ENCODE data around the gene ELAPOR2. TPM values are rescaled to one million over a fixed set of nuclear protein-coding genes. Genes with fewer than 3 reads are reported as not detected.

Gene ELAPOR2
- total RNA-seq, 1 experiment from 2014 or later: 10.2 TPM

DNA sequence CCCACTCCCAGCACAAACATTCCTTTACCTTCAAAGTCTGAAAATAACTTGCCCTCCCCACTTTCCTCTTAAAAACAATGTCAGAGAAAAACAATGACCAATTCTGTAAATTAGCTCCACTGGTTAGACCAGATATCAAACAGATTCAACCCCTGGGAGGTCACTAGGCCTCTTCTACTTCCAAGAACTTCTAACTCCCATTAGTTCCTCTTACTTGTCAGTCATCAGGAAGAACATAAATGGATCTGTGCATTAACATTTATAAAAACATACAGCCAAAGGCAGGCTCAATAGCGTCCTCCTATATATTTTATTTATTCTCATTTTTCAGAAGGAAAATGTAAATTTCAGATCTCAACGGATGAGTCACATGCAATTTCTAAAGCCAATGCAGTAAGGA is 2.2 kb downstream of the ELAPOR2 start:
- no peak overlapping the region for H3K4me2 ChIP-seq (ENCODE audit: low read length)
- no peaks in the 10 kb centered on the region for H3K27me3 ChIP-seq (ENCODE audit: low read length)
- CTCF ChIA-PET: no interaction called here
- H4K20me1 ChIP-seq (ENCODE audit: low read length): no peaks in the 10 kb centered on the region
- H3F3A ChIP-seq (ENCODE audit: low read length, unreplicated experiment): no peaks in the 10 kb centered on the region
- no peaks in the 10 kb centered on the region for H3K79me2 ChIP-seq (ENCODE audit: low read length)
- no peak overlapping the region for H3K27ac ChIP-seq (ENCODE audit: low read length)
- BruUV-seq (replicated peaks): no TSS peak
- H2AFZ ChIP-seq (ENCODE audit: low read length): no peak overlapping the region
- H3K4me1 ChIP-seq (ENCODE audit: insufficient read depth, low read length): peaks cover 10% of the 10 kb centered on the region; the same call in 1 of the 2 replicates
- no peak overlapping the region for H3K9ac ChIP-seq (ENCODE audit: low read length)
- no peaks in the 10 kb centered on the region for H3K9me2 ChIP-seq (replicated peaks; ENCODE audit: low read length)
- DNase-seq (no peak), ATAC-seq (no peak)
- no peak overlapping the region for H3K4me3 ChIP-seq (ENCODE audit: low read length)
- H3K9me3 ChIP-seq (ENCODE audit: low read length): no peaks in the 10 kb centered on the region
- POLR2A ChIA-PET (ENCODE audit: unreplicated experiment): no interaction called here
- H3K36me3 ChIP-seq (ENCODE audit: low read depth, low read length): no peaks in the 10 kb centered on the region
- TF ChIP-seq EZH2 (IDR thresholded peaks at IDR 0.05; ENCODE audit: low read length, unreplicated experiment) (no peak), EZH2phosphoT487 (IDR thresholded peaks at IDR 0.05; ENCODE audit: borderline replicate concordance, low read length) (no peak), CTCF (conservative IDR thresholded peaks at IDR 0.05; ENCODE audit: low read depth, low read length) (no peak)
- intact Hi-C loops (cut with micrococcal nuclease): no loop called here

DNA sequence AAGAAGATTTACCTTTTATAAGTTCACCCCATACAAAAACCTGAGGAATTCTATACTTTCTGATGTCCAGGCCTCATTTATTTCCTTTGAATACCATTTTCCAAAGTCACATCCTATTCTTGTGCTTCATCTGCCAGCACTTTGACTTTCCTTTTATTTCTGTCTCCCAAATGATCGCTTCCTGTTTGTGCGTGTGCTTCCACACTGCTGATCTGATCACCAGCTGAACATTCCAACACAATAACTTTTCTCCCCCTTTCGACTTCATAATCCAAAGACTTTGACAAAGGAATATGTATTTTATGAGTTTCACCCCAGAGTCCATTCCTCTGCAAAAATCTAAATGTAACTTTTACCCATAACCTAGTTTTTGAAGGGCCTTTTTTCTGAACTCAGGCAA is 3.1 kb downstream of the ELAPOR2 start:
- Histone ChIP-seq H3K9me2 (replicated peaks; ENCODE audit: low read length) (no peaks in the 10 kb centered on the region), H3K4me1 (ENCODE audit: insufficient read depth, low read length) (peaks cover 10% of the 10 kb centered on the region; the same call in 1 of the 2 replicates), H3K36me3 (ENCODE audit: low read depth, low read length) (no peaks in the 10 kb centered on the region), H3K79me2 (ENCODE audit: low read length) (no peaks in the 10 kb centered on the region), H3K27ac (ENCODE audit: low read length) (no peak overlapping the region), H3K9ac (ENCODE audit: low read length) (no peak overlapping the region), H4K20me1 (ENCODE audit: low read length) (no peaks in the 10 kb centered on the region), H3K4me2 (ENCODE audit: low read length) (no peak overlapping the region), H3K4me3 (ENCODE audit: low read length) (no peak overlapping the region), H3K27me3 (ENCODE audit: low read length) (no peaks in the 10 kb centered on the region), H3F3A (ENCODE audit: low read length, unreplicated experiment) (no peaks in the 10 kb centered on the region), H3K9me3 (ENCODE audit: low read length) (no peaks in the 10 kb centered on the region), H2AFZ (ENCODE audit: low read length) (no peak overlapping the region)
- BruUV-seq (replicated peaks): no TSS peak
- ATAC-seq (no peak), DNase-seq (no peak)
- intact Hi-C loops (cut with micrococcal nuclease): no loop called here
- TF ChIP-seq CTCF (conservative IDR thresholded peaks at IDR 0.05; ENCODE audit: low read depth, low read length) (no peak), EZH2 (IDR thresholded peaks at IDR 0.05; ENCODE audit: low read length, unreplicated experiment) (no peak), EZH2phosphoT487 (IDR thresholded peaks at IDR 0.05; ENCODE audit: borderline replicate concordance, low read length) (no peak)
- ChIA-PET CTCF (no interaction called here), POLR2A (ENCODE audit: unreplicated experiment) (no interaction called here)

GRCh38 chr7:87048839-87049238 is 10.6 kb downstream of the ELAPOR2 start:
- H3K27ac ChIP-seq (ENCODE audit: low read length): no peak overlapping the region
- TF ChIP-seq EZH2phosphoT487 (IDR thresholded peaks at IDR 0.05; ENCODE audit: borderline replicate concordance, low read length): no peak
- no peak for TF ChIP-seq EZH2 (IDR thresholded peaks at IDR 0.05; ENCODE audit: low read length, unreplicated experiment)
- ATAC-seq (no peak), DNase-seq (no peak)
- H3K9ac ChIP-seq (ENCODE audit: low read length): no peak overlapping the region
- no peaks in the 10 kb centered on the region for H4K20me1 ChIP-seq (ENCODE audit: low read length)
- H3K36me3 ChIP-seq (ENCODE audit: low read depth, low read length): no peaks in the 10 kb centered on the region
- ChIA-PET CTCF (no interaction called here), POLR2A (ENCODE audit: unreplicated experiment) (no interaction called here)
- H3F3A ChIP-seq (ENCODE audit: low read length, unreplicated experiment): no peaks in the 10 kb centered on the region
- intact Hi-C loops (cut with micrococcal nuclease): no loop called here
- no peaks in the 10 kb centered on the region for H3K4me1 ChIP-seq (ENCODE audit: insufficient read depth, low read length)
- no peaks in the 10 kb centered on the region for H3K27me3 ChIP-seq (ENCODE audit: low read length)
- BruUV-seq (replicated peaks): no TSS peak
- H3K9me2 ChIP-seq (replicated peaks; ENCODE audit: low read length): no peaks in the 10 kb centered on the region
- no peaks in the 10 kb centered on the region for H3K79me2 ChIP-seq (ENCODE audit: low read length)
- no peak overlapping the region for H2AFZ ChIP-seq (ENCODE audit: low read length)
- no peaks in the 10 kb centered on the region for H3K9me3 ChIP-seq (ENCODE audit: low read length)
- H3K4me3 ChIP-seq (ENCODE audit: low read length): no peak overlapping the region
- no peak overlapping the region for H3K4me2 ChIP-seq (ENCODE audit: low read length)

All from PC-3 (cell line).